Dedifferentiated amniotic fluid mesenchymal stem cell (primary cell): ENCODE measurements around the gene TSPAN18.

ENCODE experiments used
- DNase-seq: peaks from one replicate; pipeline ENCODE4 v3.0.0-alpha.2; 2016; ENCODE audit errors: extremely low spot score

Gene TSPAN18

DNA sequence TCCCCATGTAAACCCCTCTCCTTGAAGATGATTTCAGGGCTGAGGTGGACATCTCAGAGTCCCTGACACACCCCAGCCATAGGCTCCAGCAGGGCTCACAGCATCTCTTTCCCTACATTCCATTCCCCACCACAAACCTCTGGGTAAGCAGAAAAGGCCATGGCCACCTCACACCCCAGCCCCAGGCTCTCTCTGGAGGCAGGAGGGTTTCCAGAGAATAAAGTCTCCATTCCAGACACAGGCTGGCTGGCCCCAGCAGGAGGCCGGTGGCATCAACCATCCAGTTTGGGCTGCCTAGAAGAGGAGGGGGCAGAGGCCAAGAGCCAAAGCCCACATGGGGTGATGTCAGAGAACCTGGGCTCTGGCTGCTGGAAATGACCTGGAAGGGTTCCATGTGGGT is 162.5 kb downstream of the TSPAN18 start:
- no peak for DNase-seq

- DNase-seq, result no peak
Observed at GRCh38 chr11:44892843-44893242, 166.1 kb downstream of the TSPAN18 start.

GRCh38 chr11:44893308-44893822 is 166.6 kb downstream of the TSPAN18 start:
- no peak for DNase-seq

- peak; percentile 28 for DNase-seq
Observed at GRCh38 chr11:44893846-44894617, 167.3 kb downstream of the TSPAN18 start.

DNA sequence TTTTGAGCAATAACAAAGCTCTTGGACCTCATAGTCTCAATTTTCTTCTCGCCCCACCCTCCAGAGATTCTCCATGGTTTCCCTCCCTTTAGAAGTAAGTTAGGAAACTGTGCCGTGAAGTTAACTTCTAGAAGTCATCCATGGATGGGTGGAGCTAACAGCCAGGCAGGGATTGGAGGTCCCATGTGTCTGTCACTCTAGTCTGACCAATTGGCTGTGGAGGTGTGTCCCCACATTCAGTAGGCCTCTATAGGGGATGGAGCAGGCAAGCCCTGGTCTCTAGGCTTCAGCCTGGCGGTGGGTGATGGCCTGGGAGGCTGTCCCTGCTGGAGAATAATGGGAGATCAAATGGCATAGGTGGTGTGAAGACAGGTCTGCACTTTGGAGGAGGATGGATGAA is 173.2 kb downstream of the TSPAN18 start:
- no peak for DNase-seq

GRCh38 chr11:44901120-44901633 is 174.4 kb downstream of the TSPAN18 start:
- no peak for DNase-seq

- no peak for DNase-seq
Observed at GRCh38 chr11:44901786-44902185, 175.0 kb downstream of the TSPAN18 start.

DNA sequence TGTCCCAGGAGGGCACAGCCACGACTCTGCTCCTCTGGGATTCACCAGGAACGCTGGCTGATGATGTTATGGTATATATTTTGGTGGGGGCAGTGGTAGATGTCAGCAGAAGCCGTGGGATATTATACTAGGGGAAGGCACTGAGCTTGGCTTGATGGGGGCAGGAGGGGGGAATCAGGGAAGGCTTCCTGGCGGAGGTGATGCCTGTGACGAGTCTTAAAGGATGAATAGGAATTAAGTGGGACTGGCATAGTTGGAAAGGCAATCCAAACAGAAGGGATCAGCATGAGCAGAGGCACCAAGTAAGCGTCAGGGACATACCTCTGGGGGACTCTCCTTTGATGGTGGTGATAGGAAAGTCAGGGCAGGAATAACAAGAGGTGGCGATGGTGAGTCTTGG is 176.3 kb downstream of the TSPAN18 start:
- no peak for DNase-seq

- DNase-seq, result no peak
Observed at GRCh38 chr11:44903518-44903917, 176.8 kb downstream of the TSPAN18 start.

GRCh38 chr11:44904261-44905020 is 177.7 kb downstream of the TSPAN18 start:
- no peak for DNase-seq

DNA sequence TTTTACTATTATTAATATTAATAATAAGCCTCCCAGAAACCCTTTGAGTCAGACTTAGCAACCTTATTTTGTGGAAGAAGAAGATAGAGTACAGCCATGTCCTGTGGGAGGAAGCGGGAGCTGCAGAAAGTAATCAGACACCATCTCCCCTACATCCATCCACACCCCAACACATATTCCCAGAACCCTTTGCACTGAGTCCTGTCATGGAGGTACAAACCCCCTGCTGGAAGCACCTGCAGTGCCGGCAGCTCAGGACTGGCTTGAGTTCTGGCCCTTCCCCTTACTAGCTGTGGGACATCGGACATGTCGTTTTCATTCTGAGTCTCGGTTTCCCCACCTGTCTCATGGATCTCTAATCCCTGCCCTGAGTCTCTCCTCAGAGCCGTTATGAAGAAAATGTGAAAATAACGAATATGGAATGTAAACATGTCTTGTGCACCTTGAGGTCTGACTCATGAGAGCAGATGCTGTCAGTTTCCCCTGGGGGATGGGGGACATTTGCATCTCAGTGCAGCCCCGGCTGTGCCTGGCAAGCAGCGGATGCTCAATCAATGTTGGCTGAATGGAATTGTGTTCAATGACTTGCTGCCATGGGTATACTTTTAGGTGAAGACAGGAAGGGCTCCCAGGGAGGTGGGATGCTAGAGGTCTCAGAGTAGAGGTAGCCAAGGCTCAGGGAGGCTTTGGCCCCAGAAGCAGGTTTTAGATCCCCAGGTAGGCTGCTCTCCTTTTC is 178.5 kb downstream of the TSPAN18 start:
- DNase-seq, result no peak

DNA sequence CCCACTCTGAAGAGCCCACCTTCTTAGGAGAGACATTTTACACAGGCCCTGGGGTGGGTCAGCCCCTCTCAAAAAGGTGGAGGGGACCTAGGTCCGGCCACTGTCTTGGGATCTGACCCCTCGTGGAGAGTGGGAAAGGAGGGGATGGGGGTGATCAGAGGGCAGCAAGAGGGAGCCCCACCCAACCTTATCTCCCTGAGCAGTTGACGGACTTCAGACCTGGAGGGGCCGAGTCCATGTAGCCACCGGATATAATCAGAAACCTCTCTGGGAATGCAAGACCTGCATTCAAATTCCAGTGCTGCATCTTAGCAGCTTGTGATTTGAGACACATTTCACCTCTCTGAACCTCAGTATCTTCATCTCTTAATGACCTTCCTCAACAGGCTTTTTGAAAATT is 179.9 kb downstream of the TSPAN18 start:
- no peak for DNase-seq

- no peak for DNase-seq
Observed at GRCh38 chr11:44909557-44909956, 182.8 kb downstream of the TSPAN18 start.

DNA sequence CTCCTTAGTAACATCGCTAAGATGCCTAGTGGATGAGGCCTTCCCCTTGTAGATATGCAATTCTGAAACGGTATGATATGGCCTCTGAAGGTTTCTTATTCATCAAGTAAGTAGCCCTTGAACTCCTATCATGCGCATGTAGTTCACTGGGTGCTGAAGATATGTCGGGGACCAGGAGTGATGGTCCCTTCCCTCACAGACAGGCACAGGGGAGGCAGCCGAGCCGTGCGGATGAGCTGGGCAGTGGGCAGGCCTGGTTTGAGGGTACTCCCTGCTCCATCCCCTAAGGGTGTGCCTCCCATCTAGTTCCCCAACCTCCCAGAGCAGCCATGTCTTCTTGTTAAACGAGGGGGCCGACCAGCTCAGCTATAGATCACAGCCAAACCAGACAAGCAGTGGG is 183.8 kb downstream of the TSPAN18 start:
- no peak for DNase-seq

- peak; percentile 91 for DNase-seq
Observed at GRCh38 chr11:44911029-44911814, 184.5 kb downstream of the TSPAN18 start.

DNA sequence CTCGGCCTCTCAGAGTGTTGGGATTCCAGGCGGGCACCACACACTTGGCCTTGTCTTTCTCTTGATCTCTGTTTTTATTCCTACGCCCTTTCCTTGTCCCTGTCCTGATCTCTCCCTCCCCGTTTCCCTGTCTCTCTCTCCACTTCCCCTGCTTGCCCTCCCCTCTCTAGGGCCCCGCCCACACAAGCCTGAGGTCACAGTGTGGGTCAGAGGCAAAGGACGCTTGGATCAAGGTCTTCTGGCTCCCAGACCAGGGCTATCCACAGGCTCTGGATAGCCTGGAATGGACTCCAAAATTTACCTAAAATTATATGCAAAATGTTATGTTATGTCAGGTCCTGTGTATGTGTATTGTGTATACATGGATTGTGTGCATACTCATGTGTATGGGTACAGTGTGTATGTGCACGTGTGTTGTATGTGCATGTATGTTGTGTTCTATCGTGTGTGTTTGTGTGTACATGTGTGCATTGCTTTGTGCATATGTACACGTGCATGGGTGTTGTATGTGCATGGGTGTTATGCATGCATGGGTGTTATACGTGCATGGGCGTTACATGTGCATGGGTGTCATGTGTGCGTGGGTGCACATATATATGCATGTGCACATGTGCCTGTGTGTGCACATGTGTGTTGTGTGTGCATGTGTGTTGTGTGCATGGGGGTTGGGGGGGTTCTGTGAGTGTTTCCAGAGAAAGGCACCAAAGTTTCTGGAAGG is 185.7 kb downstream of the TSPAN18 start:
- no peak for DNase-seq

DNA sequence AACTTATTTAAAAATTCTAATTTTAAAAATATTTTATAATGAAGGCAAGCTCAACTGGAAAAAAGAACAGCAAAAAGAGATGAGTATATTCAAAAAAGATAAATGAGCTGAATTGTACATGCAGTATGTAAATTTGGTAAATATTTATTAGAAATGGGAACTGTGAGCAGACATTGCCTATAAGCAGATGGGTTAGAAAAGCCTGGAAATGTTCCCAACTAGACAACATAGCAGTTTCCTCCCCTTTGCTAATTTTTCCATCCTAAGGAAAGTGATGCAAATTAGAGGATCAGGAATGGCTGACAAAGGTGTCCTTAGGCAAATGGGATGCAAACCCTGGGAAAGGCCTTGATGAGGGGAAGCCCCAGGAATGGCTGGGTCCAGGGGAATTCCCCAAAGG is 186.7 kb downstream of the TSPAN18 start:
- no peak for DNase-seq

DNA sequence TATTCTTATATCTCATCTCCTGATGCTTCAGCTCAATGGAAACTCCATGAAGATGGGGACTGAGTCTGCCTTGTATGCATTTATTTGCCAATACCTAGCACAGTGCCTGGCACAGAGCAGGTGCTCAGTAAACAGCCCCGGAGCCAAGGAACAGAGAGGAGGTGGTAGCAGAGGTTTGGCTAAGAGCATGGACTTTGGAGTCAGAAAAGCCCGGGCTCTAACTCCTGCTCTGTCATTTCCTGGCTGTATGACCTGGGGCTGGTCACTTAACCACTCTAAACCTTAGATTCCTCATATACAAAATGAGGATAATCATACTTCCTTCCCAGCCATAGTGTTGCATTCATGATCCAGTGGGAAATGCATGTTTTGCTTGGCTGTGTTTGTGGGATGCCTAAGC is 187.3 kb downstream of the TSPAN18 start:
- no peak for DNase-seq

- no peak for DNase-seq
Observed at GRCh38 chr11:44915004-44915403, 188.2 kb downstream of the TSPAN18 start.

DNA sequence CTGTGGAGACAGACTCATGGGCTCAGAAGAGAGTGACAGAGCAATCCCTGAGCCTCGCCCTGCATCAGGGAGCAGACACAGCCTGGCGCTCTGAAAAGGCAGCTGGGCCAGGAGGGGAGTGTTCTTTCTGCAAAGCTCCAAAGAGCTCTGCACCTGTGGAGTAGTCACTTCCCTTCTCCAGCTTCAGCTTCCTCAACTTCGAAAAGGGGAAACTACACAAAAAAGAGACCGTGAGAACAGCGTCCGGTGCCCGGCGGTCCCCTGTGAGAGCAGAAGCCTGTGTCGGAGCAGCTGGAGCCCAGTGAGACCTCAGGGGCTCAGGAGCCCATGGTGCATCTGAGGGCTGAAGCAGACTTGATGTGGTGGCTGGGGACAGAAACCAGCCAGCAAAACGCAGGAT is 188.9 kb downstream of the TSPAN18 start:
- DNase-seq, result no peak

- DNase-seq, result no peak
Observed at GRCh38 chr11:44916331-44916730, 189.6 kb downstream of the TSPAN18 start.
